Heart left ventricle (tissue), 16 donors: ENCODE measurements around the gene TOX2. TPM values are rescaled to one million over a fixed set of nuclear protein-coding genes. Genes with fewer than 3 reads are reported as not detected.
A peak's percentile ranks its signal among the peaks of the same experiment; 100 is the strongest.

ENCODE experiments used
- ATAC-seq, 4 donors: fragments of 200-7000 bp; cut with Tn5 transposase; one replicate each; pipeline ENCODE4 v1.9.1; 2020 to 2022; ENCODE audit warnings: moderate library complexity in 4 of 4, mild to moderate bottlenecking in 3 of 4, moderate number of reproducible peaks in 1 of 4
- DNase-seq, 5 donors: peaks; one replicate each; pipeline ENCODE4 v3.0.0-alpha.2; 2020
- H3K27ac ChIP-seq, 12 donors: fragments of 200-600 bp; sonication (generic) in 4 of 12; one replicate each; pipeline versions ENCODE4 v1.5.0 to v1.8.0; 2016 to 2022; ENCODE audit warnings: mild to moderate bottlenecking in 2 of 12
- H3K27me3 ChIP-seq, 9 donors: fragments of 200-600 bp; sonication (generic) in 2 of 9; one replicate each; pipeline versions ENCODE4 v1.5.1 to v1.8.0; 2016 to 2022; ENCODE audit warnings: mild to moderate bottlenecking in 3 of 9
- H3K36me3 ChIP-seq, 9 donors: fragments of 200-600 bp; sonication (generic) in 2 of 9; one replicate each; pipeline versions ENCODE4 v1.5.0 to v1.8.0; 2018 to 2022; ENCODE audit warnings: mild to moderate bottlenecking in 2 of 9
- H3K4me1 ChIP-seq, 12 donors: fragments of 200-600 bp; sonication (generic) in 4 of 12; one replicate each; pipeline versions ENCODE4 v1.5.0 to v1.8.0; 2016 to 2022; ENCODE audit warnings: mild to moderate bottlenecking in 3 of 12
- H3K4me3 ChIP-seq, 12 donors: fragments of 200-600 bp; sonication (generic) in 4 of 12; one replicate each; pipeline versions ENCODE4 v1.5.0 to v1.8.0; 2017 to 2022; ENCODE audit warnings: mild to moderate bottlenecking in 9 of 12, moderate library complexity in 4 of 12
- H3K9me3 ChIP-seq, 12 donors: fragments of 200-600 bp; sonication (generic) in 4 of 12; one replicate each; pipeline versions ENCODE4 v1.5.0 to v1.8.0; 2016 to 2022; ENCODE audit warnings: mild to moderate bottlenecking in 1 of 12
- CTCF ChIP-seq, 12 donors: fragments of 200-600 bp; sonication (generic) in 4 of 12; IDR thresholded peaks; one replicate each; pipeline versions ENCODE4 v1.5.0 to v1.8.0; 2018 to 2022; ENCODE audit warnings: antibody characterized with exemption in 12 of 12, mild to moderate bottlenecking in 5 of 12
- POLR2A ChIP-seq, 2 donors: fragments of 450-650 bp; IDR thresholded peaks; one replicate each; pipeline ENCODE4 v1.6.1; 2017; ENCODE audit warnings: antibody characterized with exemption in 2 of 2, mild to moderate bottlenecking in 2 of 2, moderate library complexity in 2 of 2
- WGBS, 4 donors: extraction: QIAGEN DNeasy Blood & Tissue Kit in 2 of 4; methylation state at CpG; one replicate each; pipeline versions ENCODE4 v1.1.5 to v1.1.7; 2013 to 2018; 5-methylcytosine and 5-hydroxymethylcytosine counted together
- intact Hi-C, 10 donors: fragments of 100-400 bp; cut with DNase I; formaldehyde crosslinking; loops; one replicate each; pipeline versions ENCODE4 v1.11.1 to v1.14.2; 2022
- polyA plus RNA-seq, 2 donors: library from polyadenylated mRNA; stranded (reverse); fragments of 200-250 nt; gene quantifications; one replicate each; pipeline ENCODE4 v1.2.3, GENCODE V29; 2013
- total RNA-seq, 9 donors: library from RNA; depleted of rRNA in 2 of 9; stranded (reverse); fragments of >200 nt in 2 of 9; fragmentation: NEBNext Ultra II Directional in 3 of 9; extraction: Animal tissue kit (Norgen Biotek cat#: 25700) in 3 of 9; gene quantifications; one replicate each; pipeline versions ENCODE4 v1.1.0 to v1.2.4, GENCODE V29; 2016 to 2023
- donor health status: ischemic (EF 13 %, LVEDD 7.1; RV severe dilation, severe dysfunction).
- donor health status: healthy with polysubstance abuse.
- donor health status: DM: no; HTN: yes; CAD: no.
- donor health status: DM: no; HTN: no; CAD: no.
- donor health status: ischemic (EF 25% LVEDD 6.9; RV normal size, moderate dysfunction).
- donor health status: ischemic (EF 25% LVEDD 5.7; RV mildly dilated, moderate dysfunction).
- donor health status: healthy.
- donor health status: DM: yes; HTN: yes; CAD: no.
- donor health status: ischemic (EF 35%, LVEDD 5.7; RV mildly dilated, moderate dysfunction).
- donor health status: nonischemic (EF 11% LVEDD 7.7; RV severe dilation, severe dysfunction).
- donor health status: DM: yes; HTN: yes; CAD: no.
- donor health status: PGD.
- donor health status: ischemic (EF 29% LVEDD 5.4; RV normal size, mild dysfunction).
- donor health status: nonischemic (EF 23%, LVEDD 6.1; RV moderate dilation, normal function).

Gene TOX2
- total and polyA plus RNA-seq, 11 donors, result 0.53 to 3.0 (median 0.91) TPM

- H3K36me3 ChIP-seq, result no peaks in the 10 kb centered on the region
Measured at GRCh38 chr20:44057698-44058675, 143.3 kb downstream of the TOX2 start.

GRCh38 chr20:44064501-44065400, 150.1 kb downstream of the TOX2 start:
- WGBS, 4 donors, result 86 to 93% (median 89%) methylated on average over 14 to 17 of the region's 17 CpGs
- TF ChIP-seq POLR2A (IDR thresholded peaks at IDR 0.05) (no peak), CTCF (IDR thresholded peaks at IDR 0.05) (no peak)
- ATAC-seq (no peak), DNase-seq (no peak)
- no peaks in the 10 kb centered on the region for H3K36me3 ChIP-seq
- H3K27ac ChIP-seq, result no peak overlapping the region
- peaks cover 0 to 1% (median 0%) of the 10 kb centered on the region in 12 donors for H3K9me3 ChIP-seq
- H3K4me1 ChIP-seq, result peaks cover 0 to 14% (median 0%) of the 10 kb centered on the region in 12 donors
- H3K27me3 ChIP-seq, result no peaks in the 10 kb centered on the region
- no peak overlapping the region for H3K4me3 ChIP-seq
- intact Hi-C loops, result no loop called here

More at GRCh38 chr20:44057698-44058675, 143.3 kb downstream of the TOX2 start:
- 75 to 79% (median 78%) methylated on average over 4 to 5 of the region's 5 CpGs for WGBS, 4 donors
- Histone ChIP-seq H3K27me3 (no peaks in the 10 kb centered on the region), H3K27ac (no peak overlapping the region), H3K4me1 (no peaks in the 10 kb centered on the region), H3K9me3 (peaks cover 0 to 26% (median 0%) of the 10 kb centered on the region in 12 donors), H3K4me3 (no peak overlapping the region)
- DNase-seq, result no peak
- no peak for TF ChIP-seq CTCF (IDR thresholded peaks at IDR 0.05)
- no peak for TF ChIP-seq POLR2A (IDR thresholded peaks at IDR 0.05)
- peak in 3 of 4 donors; percentile 31 to 62 (median 57) for ATAC-seq
- intact Hi-C loops, result loop anchor here in 2 of 10 donors (2.0 to 5.0 kb wide), 2 partner anchors 23 to 134 kb away; no protein-coding TSS in a partner anchor

- intact Hi-C loops, result no loop called here
- no peak for ATAC-seq
- DNase-seq, result peak in 1 of 5 donors; percentile 54
- Histone ChIP-seq H3K4me1 (peaks cover 0 to 24% (median 0%) of the 10 kb centered on the region in 12 donors), H3K36me3 (no peaks in the 10 kb centered on the region), H3K27ac (no peak overlapping the region), H3K27me3 (no peaks in the 10 kb centered on the region), H3K9me3 (no peaks in the 10 kb centered on the region), H3K4me3 (no peak overlapping the region)
- 91 to 96% (median 93%) methylated on average over 19 to 20 of the region's 20 CpGs for WGBS, 4 donors
- TF ChIP-seq CTCF (IDR thresholded peaks at IDR 0.05), result no peak
- TF ChIP-seq POLR2A (IDR thresholded peaks at IDR 0.05), result no peak
Measured at GRCh38 chr20:44065401-44066340, 151.0 kb downstream of the TOX2 start.
